Stimulated activated CD4-positive, alpha-beta T cell treated with anti-CD3 and anti-CD28 coated beads, Interleukin-4, amount 100 ng/mL, for 4 hours (primary cell): ENCODE measurements around the gene ADAMTS12.
A peak's percentile ranks its signal among the peaks of the same experiment; 100 is the strongest.
"Not testable (repeated sequence)": the region's sequence is repeated elsewhere in the genome, so short reads cannot be mapped to it uniquely, and the experiment has no call there.

Source experiments
- DNase-seq, 2 experiments: peaks; one replicate each; pipeline ENCODE4 v3.0.0-alpha.2; 2020

ADAMTS12 gene

GRCh38 chr5:33891788-33892619, at the start of gene ADAMTS12:
ADAMTS12 (minus strand) TSS chr5:33891990; CDS start chr5:33891856, 134 bp downstream.
- DNase-seq = no peak

GRCh38 chr5:33941090-33941489, 49.3 kb upstream of the ADAMTS12 start:
- no peak for DNase-seq

- DNase-seq = no peak
Measured at GRCh38 chr5:33939556-33940262, 47.9 kb upstream of the ADAMTS12 start.

- no peak for DNase-seq
Measured at GRCh38 chr5:33938881-33939280, 47.1 kb upstream of the ADAMTS12 start.

GRCh38 chr5:33938507-33938796, 46.7 kb upstream of the ADAMTS12 start:
- DNase-seq = no peak

GRCh38 chr5:33937707-33938506, 46.1 kb upstream of the ADAMTS12 start:
- DNase-seq = no peak

- DNase-seq = no peak
Measured at GRCh38 chr5:33937017-33937706, 45.4 kb upstream of the ADAMTS12 start.

- no peak for DNase-seq
Measured at GRCh38 chr5:33936381-33937016, 44.7 kb upstream of the ADAMTS12 start, which contains the start of gene RXFP3. RXFP3 (plus strand) TSS chr5:33936386; CDS start chr5:33936741, 355 bp downstream.

GRCh38 chr5:33936004-33936380, 44.2 kb upstream of the ADAMTS12 start:
- DNase-seq = peak in 1 of 2 experiments; percentile 20

- no peak for DNase-seq
Measured at GRCh38 chr5:33934176-33934575, 42.4 kb upstream of the ADAMTS12 start.

- DNase-seq = no peak
Measured at GRCh38 chr5:33933723-33934169, 42.0 kb upstream of the ADAMTS12 start.

- DNase-seq = no peak
Measured at GRCh38 chr5:33931136-33931535, 39.3 kb upstream of the ADAMTS12 start.

GRCh38 chr5:33929925-33930690, 38.3 kb upstream of the ADAMTS12 start:
- DNase-seq = no peak

- DNase-seq = no peak
Measured at GRCh38 chr5:33928283-33928682, 36.5 kb upstream of the ADAMTS12 start.

- DNase-seq = no peak
Measured at GRCh38 chr5:33927685-33928084, 35.9 kb upstream of the ADAMTS12 start.

- no peak for DNase-seq
Measured at GRCh38 chr5:33925278-33925677, 33.5 kb upstream of the ADAMTS12 start.

GRCh38 chr5:33921002-33921401, 29.2 kb upstream of the ADAMTS12 start:
- DNase-seq = no peak

- not testable (repeated sequence) for DNase-seq
Measured at GRCh38 chr5:33914844-33915243, 23.1 kb upstream of the ADAMTS12 start.

GRCh38 chr5:33906248-33906647, 14.5 kb upstream of the ADAMTS12 start:
- not testable (repeated sequence) for DNase-seq

- DNase-seq = no peak
Measured at GRCh38 chr5:33905381-33905780, 13.6 kb upstream of the ADAMTS12 start.

GRCh38 chr5:33903118-33903517, 11.3 kb upstream of the ADAMTS12 start:
- DNase-seq = no peak
